HCT116 (cell line): Measurements from ENCODE around the gene ALOX12B. TPM values are rescaled to one million over a fixed set of nuclear protein-coding genes. Genes with fewer than 3 reads are reported as not detected.

ENCODE experiments used
- ATAC-seq: fragments of 200-7000 bp; cut with Tn5 transposase; 2 replicates; pipeline ENCODE4 v1.9.1; 2020; ENCODE audit warnings: mild to moderate bottlenecking, moderate library complexity
- BruUV-seq: library from RNA; stranded (reverse); fragments of 400-500 nt; replicated peaks from 2 replicates; lab custom pipeline; 2021; lab: Mats Ljungman, UMichigan
- CTCF ChIA-PET: fragments of 300-600 bp; sonication (Branson Sonifier 250); formaldehyde crosslinking; loops from one replicate; lab custom pipeline; 2021; ENCODE audit warnings: antibody characterized with exemption; lab: Charles Lee
- POLR2A ChIA-PET: fragments of 300-600, 350-600 bp; sonication (Branson Sonifier 250); formaldehyde crosslinking; loops from one replicate; lab custom pipeline; 2021; ENCODE audit warnings: antibody characterized with exemption; lab: Charles Lee
- RAD21 ChIA-PET, 2 experiments: fragments of 300-600 bp; sonication (Branson Sonifier 250); formaldehyde crosslinking; loops; one replicate each; lab custom pipeline; 2023; ENCODE audit warnings: low total read pairs in 2 of 2; ENCODE audit not compliant: uncharacterized antibody in 2 of 2, unreplicated experiment in 2 of 2, low non-redundant PET in 1 of 2; lab: Charles Lee
- DNase-seq: peaks from one replicate; pipeline ENCODE4 v3.0.0-alpha.2; 2010; ENCODE audit warnings: low read depth, low spot score
- H2AFZ ChIP-seq: fragments of 200-600 bp; shearing (Covaris generic), sonication (generic); 2 replicates; pipeline ENCODE4 v1.6.1; 2017; ENCODE audit warnings: low read depth, mixed run types, mixed read lengths, antibody characterized with exemption, low read length; ENCODE audit not compliant: poor library complexity, severe bottlenecking
- H3K27ac ChIP-seq: 2 replicates; pipeline ENCODE4 v1.5.1; 2012; ENCODE audit warnings: low read depth, low read length
- H3K27me3 ChIP-seq: fragments of 200-600 bp; sonication (generic); 2 replicates; pipeline ENCODE4 v1.6.1; 2016; ENCODE audit warnings: mixed run types, low read length, mixed read lengths; ENCODE audit not compliant: insufficient read depth
- H3K36me3 ChIP-seq, 2 experiments: fragments of 200-500 bp in 1 of 2; fragments of 200-600 bp in 1 of 2; sonication (Bioruptor generic) in 1 of 2; sonication (generic) in 1 of 2; 2 replicates each; pipeline versions ENCODE4 v1.5.1 to v1.6.1; 2014 to 2016; ENCODE audit warnings: low read length in 2 of 2, inconsistent platforms in 1 of 2, mixed read lengths in 1 of 2, mixed run types in 1 of 2; ENCODE audit not compliant: insufficient read depth in 2 of 2, control insufficient read depth in 1 of 2
- H3K4me1 ChIP-seq, 2 experiments: fragments of 200-600 bp in 1 of 2; sonication (generic) in 1 of 2; 2 replicates each; pipeline versions ENCODE4 v1.5.1 to v1.6.1; 2012 to 2017; ENCODE audit warnings: low read length in 2 of 2, inconsistent platforms in 1 of 2, mild to moderate bottlenecking in 1 of 2, mixed read lengths in 1 of 2, mixed run types in 1 of 2, moderate library complexity in 1 of 2; ENCODE audit not compliant: insufficient read depth in 2 of 2, control insufficient read depth in 1 of 2
- H3K4me2 ChIP-seq: fragments of 200-600 bp; sonication (generic); 2 replicates; pipeline ENCODE4 v1.6.1; 2017; ENCODE audit warnings: mixed run types, low read length, mixed read lengths
- H3K4me3 ChIP-seq, 2 experiments: fragments of 200-600 bp in 1 of 2; sonication (generic) in 1 of 2; replicated peaks in 1 of 2; 2 replicates each; pipeline ENCODE4 v1.5.1; 2011 to 2016; ENCODE audit warnings: low read length in 2 of 2, control low read depth in 1 of 2, low read depth in 1 of 2, mild to moderate bottlenecking in 1 of 2, mixed read lengths in 1 of 2, mixed run types in 1 of 2
- H3K79me2 ChIP-seq: fragments of 200-600 bp; sonication (generic); 2 replicates; pipeline ENCODE4 v1.6.1; 2017; ENCODE audit warnings: mild to moderate bottlenecking, mixed run types, low read length, moderate library complexity, mixed read lengths; ENCODE audit not compliant: insufficient read depth
- H3K9ac ChIP-seq: fragments of 200-600 bp; sonication (generic); 2 replicates; pipeline ENCODE4 v1.6.1; 2016; ENCODE audit warnings: low read length, mixed read lengths
- H3K9me2 ChIP-seq: fragments of 200-600 bp; sonication (generic), shearing (Covaris generic); 2 replicates; pipeline ENCODE4 v1.6.1; 2017; ENCODE audit warnings: mixed run types, mild to moderate bottlenecking, moderate library complexity; ENCODE audit not compliant: insufficient read depth
- H3K9me3 ChIP-seq, 2 experiments: fragments of 200-500 bp in 1 of 2; fragments of 200-600 bp in 1 of 2; sonication (Bioruptor generic) in 1 of 2; sonication (generic) in 1 of 2; 2 replicates each; pipeline ENCODE4 v1.6.1; 2014 to 2017; ENCODE audit warnings: low read length in 2 of 2, mixed read lengths in 2 of 2, inconsistent platforms in 1 of 2, low read depth in 1 of 2, mild to moderate bottlenecking in 1 of 2, mixed run types in 1 of 2, moderate library complexity in 1 of 2; ENCODE audit not compliant: control insufficient read depth in 1 of 2, insufficient read depth in 1 of 2
- H4K20me1 ChIP-seq: fragments of 200-600 bp; sonication (generic), shearing (Covaris generic); 2 replicates; pipeline ENCODE4 v1.6.1; 2017; ENCODE audit warnings: mixed run types, mild to moderate bottlenecking, moderate library complexity; ENCODE audit not compliant: insufficient read depth
- EZH2phosphoT487 ChIP-seq: fragments of 200-600 bp; IDR thresholded peaks from 2 replicates; pipeline ENCODE4 v1.6.1; 2018; ENCODE audit warnings: antibody characterized with exemption, borderline replicate concordance
- JUND ChIP-seq: IDR thresholded peaks from 2 replicates; pipeline ENCODE4 v1.6.1; 2012
- POLR2AphosphoS5 ChIP-seq: IDR thresholded peaks from 2 replicates; pipeline ENCODE4 v1.6.1; 2011; ENCODE audit warnings: mild to moderate bottlenecking, low read depth, low read length, moderate library complexity
- REST ChIP-seq: IDR thresholded peaks from 2 replicates; pipeline ENCODE4 v1.6.1; 2012; ENCODE audit warnings: low read depth
- TCF7L2 ChIP-seq: IDR thresholded peaks from 2 replicates; pipeline ENCODE4 v1.7.0; 2011; ENCODE audit warnings: borderline replicate concordance, inconsistent platforms; ENCODE audit not compliant: insufficient read depth, insufficient read length; ENCODE audit errors: extremely low read depth
- ZNF274 ChIP-seq: fragments of 200-500 bp; sonication (Bioruptor generic); IDR thresholded peaks from 2 replicates; pipeline ENCODE4 v1.6.1; 2014; ENCODE audit warnings: mild to moderate bottlenecking, low read depth, low read length, inconsistent platforms
- intact Hi-C: fragments of 100-400 bp; cut with micrococcal nuclease; formaldehyde crosslinking; loops from 2 replicates; pipeline ENCODE4 v1.10.0; 2022
- total RNA-seq: library from RNA; stranded (reverse); gene quantifications from one replicate; pipeline ENCODE4 v1.2.1, GENCODE V29; 2021; ENCODE audit not compliant: unreplicated experiment
- TF ChIP-seq, protein P1 (sequence below): IDR thresholded peaks from 2 replicates; pipeline ENCODE4 v1.6.1; 2012
- TF ChIP-seq, protein P2 (sequence below), 3 experiments: fragments of 200-600 bp in 1 of 3; sonication (generic) in 1 of 3; IDR thresholded peaks in 2 of 3; conservative IDR thresholded peaks in 1 of 3; 2 replicates each; pipeline ENCODE4 v1.5.1; 2012 to 2017; ENCODE audit warnings: low read depth in 2 of 3, low read length in 2 of 3, antibody characterized with exemption in 1 of 3, borderline replicate concordance in 1 of 3, control low read depth in 1 of 3, mild to moderate bottlenecking in 1 of 3, mixed read lengths in 1 of 3, mixed run types in 1 of 3, moderate library complexity in 1 of 3; ENCODE audit not compliant: insufficient read depth in 1 of 3

The ALOX12B gene
- total RNA-seq, 1 experiment from 2014 or later, result 3.8 TPM

DNA sequence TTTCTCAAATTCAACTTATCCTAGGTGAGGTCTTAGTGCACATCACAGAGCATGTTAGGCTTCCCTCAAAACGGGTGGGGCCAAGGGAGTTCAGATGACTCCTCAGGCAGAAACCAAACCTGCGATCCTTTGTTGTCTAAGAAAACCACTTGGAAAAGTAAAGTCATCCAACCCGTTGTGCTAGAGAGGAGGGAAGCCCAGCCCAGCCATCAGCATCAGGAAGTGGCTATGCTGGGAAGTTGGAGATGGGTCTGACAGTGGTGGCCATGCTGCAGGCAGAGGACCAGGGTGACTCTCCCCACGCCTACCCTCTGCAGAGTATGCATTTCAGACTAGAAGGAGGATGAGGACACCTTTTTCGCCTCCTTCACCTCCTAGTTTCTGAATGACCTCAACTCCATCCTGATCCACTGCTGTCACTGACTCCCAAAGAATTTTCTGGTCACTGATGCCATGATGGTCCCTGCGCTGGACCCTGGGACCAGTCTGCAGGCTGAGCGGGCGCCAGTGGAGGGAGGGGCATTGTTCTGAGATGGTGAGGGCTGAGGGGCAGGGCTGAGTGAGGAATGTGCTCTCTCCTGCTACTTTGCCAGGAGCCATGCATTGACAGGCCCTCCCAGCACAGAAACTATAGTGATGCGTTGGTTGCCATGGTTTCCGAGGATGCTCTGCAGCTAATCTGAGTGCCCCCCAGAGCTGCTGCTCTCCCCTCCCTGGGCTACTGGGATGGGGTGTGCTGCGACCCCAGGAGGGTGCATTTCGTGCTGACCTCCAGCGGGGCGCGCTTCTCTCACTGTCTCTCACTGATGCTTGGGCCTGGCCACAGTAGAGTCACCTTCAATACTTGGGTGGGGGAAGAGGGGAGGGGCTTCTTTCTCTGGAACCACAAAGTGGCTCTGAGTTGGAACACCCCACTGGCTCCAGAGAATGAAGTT lies 20.4 kb downstream of the ALOX12B start:
- no peak overlapping the region for H3K9ac ChIP-seq
- intact Hi-C loops, result no loop called here
- H4K20me1 ChIP-seq, result no peaks in the 10 kb centered on the region
- H3K27ac ChIP-seq, result no peak overlapping the region
- TF ChIP-seq POLR2AphosphoS5, result no peak
- TF ChIP-seq, protein P1, sequence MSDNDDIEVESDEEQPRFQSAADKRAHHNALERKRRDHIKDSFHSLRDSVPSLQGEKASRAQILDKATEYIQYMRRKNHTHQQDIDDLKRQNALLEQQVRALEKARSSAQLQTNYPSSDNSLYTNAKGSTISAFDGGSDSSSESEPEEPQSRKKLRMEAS, result no peak
- no peak for TF ChIP-seq REST
- no peak for TF ChIP-seq ZNF274
- no peak for TF ChIP-seq JUND
- TF ChIP-seq, protein P2, sequence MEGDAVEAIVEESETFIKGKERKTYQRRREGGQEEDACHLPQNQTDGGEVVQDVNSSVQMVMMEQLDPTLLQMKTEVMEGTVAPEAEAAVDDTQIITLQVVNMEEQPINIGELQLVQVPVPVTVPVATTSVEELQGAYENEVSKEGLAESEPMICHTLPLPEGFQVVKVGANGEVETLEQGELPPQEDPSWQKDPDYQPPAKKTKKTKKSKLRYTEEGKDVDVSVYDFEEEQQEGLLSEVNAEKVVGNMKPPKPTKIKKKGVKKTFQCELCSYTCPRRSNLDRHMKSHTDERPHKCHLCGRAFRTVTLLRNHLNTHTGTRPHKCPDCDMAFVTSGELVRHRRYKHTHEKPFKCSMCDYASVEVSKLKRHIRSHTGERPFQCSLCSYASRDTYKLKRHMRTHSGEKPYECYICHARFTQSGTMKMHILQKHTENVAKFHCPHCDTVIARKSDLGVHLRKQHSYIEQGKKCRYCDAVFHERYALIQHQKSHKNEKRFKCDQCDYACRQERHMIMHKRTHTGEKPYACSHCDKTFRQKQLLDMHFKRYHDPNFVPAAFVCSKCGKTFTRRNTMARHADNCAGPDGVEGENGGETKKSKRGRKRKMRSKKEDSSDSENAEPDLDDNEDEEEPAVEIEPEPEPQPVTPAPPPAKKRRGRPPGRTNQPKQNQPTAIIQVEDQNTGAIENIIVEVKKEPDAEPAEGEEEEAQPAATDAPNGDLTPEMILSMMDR (IDR thresholded peaks at IDR 0.05 in 2 of 3, conservative IDR thresholded peaks at IDR 0.05 in 1 of 3; ENCODE audit: borderline replicate concordance in 1 of 3, insufficient read depth in 1 of 3, low read depth in 2 of 3, low read length in 2 of 3), result no peak
- no peak for TF ChIP-seq TCF7L2
- TF ChIP-seq EZH2phosphoT487, result no peak
- no peak overlapping the region for H3K4me2 ChIP-seq
- no TSS peak for BruUV-seq
- H2AFZ ChIP-seq, result no peak overlapping the region
- H3K9me2 ChIP-seq, result no peaks in the 10 kb centered on the region
- ChIA-PET POLR2A (no interaction called here), CTCF (no interaction called here), RAD21 (no interaction called here)
- no peaks in the 10 kb centered on the region for H3K9me3 ChIP-seq
- DNase-seq, result no peak
- H3K4me3 ChIP-seq, result no peak overlapping the region
- ATAC-seq, result no peak
- H3K27me3 ChIP-seq, result no peaks in the 10 kb centered on the region
- H3K79me2 ChIP-seq, result no peaks in the 10 kb centered on the region
- H3K36me3 ChIP-seq, result no peaks in the 10 kb centered on the region
- H3K4me1 ChIP-seq, result no peaks in the 10 kb centered on the region
